ENCODE measurements around the gene ADGRF1. TPM values are rescaled to one million over a fixed set of nuclear protein-coding genes. Genes with fewer than 3 reads are reported as not detected.

ADGRF1 gene
- total RNA-seq, 1 experiment from 2014 or later, result 39.6 TPM

GRCh38 chr6:47043286-47043685 lies 1.2 kb upstream of the ADGRF1 start (continued):
- TF ChIP-seq CTCF (IDR thresholded peaks at IDR 0.05 in 2 of 3, conservative IDR thresholded peaks at IDR 0.05 in 1 of 3; ENCODE audit: borderline replicate concordance in 1 of 3, insufficient read depth in 1 of 3, low read depth in 2 of 3, low read length in 2 of 3) (no peak), SIN3A (IDR thresholded peaks at IDR 0.05; ENCODE audit: low read depth) (no peak)

- TF ChIP-seq FOSL1 (IDR thresholded peaks at IDR 0.05; ENCODE audit: low read depth) (0 out of 2 replicates have a peak, but pooled peaks have one; percentile 6), POLR2AphosphoS5 (IDR thresholded peaks at IDR 0.05; ENCODE audit: low read depth, low read length) (no peak)
- Histone ChIP-seq H3K27ac (ENCODE audit: low read depth, low read length) (peak overlapping the region; percentile 53), H3K4me2 (ENCODE audit: low read length) (peak overlapping the region; percentile 79), H4K20me1 (ENCODE audit: insufficient read depth) (no peaks in the 10 kb centered on the region), H3K9me3 (ENCODE audit: control insufficient read depth in 1 of 2, insufficient read depth in 1 of 2, low read depth in 1 of 2, low read length in 2 of 2) (no peaks in the 10 kb centered on the region), H3K4me3 (replicated peaks in 1 of 2; ENCODE audit: low read depth in 1 of 2, low read length in 2 of 2) (peak overlapping the region; percentile 4 to 56), H2AFZ (ENCODE audit: low read depth, low read length, poor library complexity, severe bottlenecking) (no peak overlapping the region), H3K36me3 (ENCODE audit: control insufficient read depth in 1 of 2, insufficient read depth in 2 of 2, low read length in 2 of 2) (no peaks in the 10 kb centered on the region), H3K79me2 (ENCODE audit: insufficient read depth, low read length) (peaks cover 50% of the 10 kb centered on the region), H3K27me3 (ENCODE audit: insufficient read depth, low read length) (no peaks in the 10 kb centered on the region), H3K9me2 (ENCODE audit: insufficient read depth) (no peaks in the 10 kb centered on the region), H3K9ac (ENCODE audit: low read length) (peak overlapping the region; percentile 66), H3K4me1 (ENCODE audit: control insufficient read depth in 1 of 2, insufficient read depth in 2 of 2, low read length in 2 of 2) (peaks cover 48 to 96% of the 10 kb centered on the region in 2 experiments)
- CTCF ChIA-PET, result no interaction called here
- RAD21 ChIA-PET (ENCODE audit: low non-redundant PET in 1 of 2, low total read pairs in 2 of 2, uncharacterized antibody in 2 of 2, unreplicated experiment in 2 of 2), result no interaction called here
- BruUV-seq (replicated peaks), result TSS peak; percentile 70
- POLR2A ChIA-PET, result interaction anchor here (1.2 kb wide), 2 partner anchors 11 to 48 kb away, joined by 3 to 9 read pairs; no protein-coding TSS in a partner anchor
- ATAC-seq, result no peak
- intact Hi-C loops (cut with micrococcal nuclease), result loop anchor here (10.0 kb wide), 1 partner anchor 307 kb away; the partner anchor contains the start of gene PLA2G7
- no peak for DNase-seq (ENCODE audit: low read depth, low spot score)
These were observed 391 bp downstream of the ADGRF1 start for GRCh38 chr6:47041741-47042140.
